Body of pancreas (tissue), 4 donors: ENCODE results near the gene MARS1. TPM values are rescaled to one million over a fixed set of nuclear protein-coding genes. Genes with fewer than 3 reads are reported as not detected.

ENCODE experiments used
- ATAC-seq: fragments of 150-250 bp; one replicate; pipeline ENCODE4 v1.9.1; 2016
- DNase-seq, 4 donors: peaks; one replicate each; pipeline ENCODE4 v3.0.0-alpha.2; 2019
- H3K27ac ChIP-seq, 4 donors: fragments of 200-600 bp; sonication (generic); 1 replicate in 3 of 4; 2 replicates in 1 of 4; pipeline versions ENCODE4 v1.5.1 to v1.6.1; 2016 to 2019; ENCODE audit warnings: mild to moderate bottlenecking in 1 of 4, mixed read lengths in 1 of 4, moderate library complexity in 1 of 4
- H3K27me3 ChIP-seq, 2 donors: fragments of 200-600 bp; sonication (generic); one replicate each; pipeline ENCODE4 v1.6.0; 2016; ENCODE audit warnings: mild to moderate bottlenecking in 1 of 2
- H3K36me3 ChIP-seq, 2 donors: fragments of 200-600 bp; sonication (generic); replicated peaks in 1 of 2; 2 replicates each; pipeline ENCODE4 v1.5.1; 2016; ENCODE audit warnings: low read depth in 2 of 2; ENCODE audit not compliant: insufficient read depth in 1 of 2
- H3K4me1 ChIP-seq: fragments of 200-600 bp; sonication (generic); one replicate; pipeline ENCODE4 v1.6.0; 2016
- H3K4me3 ChIP-seq, 2 donors: fragments of 200-600 bp; sonication (generic); 1 replicate in 1 of 2; 2 replicates in 1 of 2; pipeline ENCODE4 v1.5.1; 2016 to 2019
- H3K9me3 ChIP-seq, 3 donors: fragments of 200-600 bp; sonication (generic); 1 replicate in 2 of 3; 2 replicates in 1 of 3; pipeline ENCODE4 v1.5.1; 2016
- POLR2A ChIP-seq, 3 donors: fragments of 450-650 bp; IDR thresholded peaks; one replicate each; pipeline ENCODE4 v1.6.1; 2016; ENCODE audit warnings: antibody characterized with exemption in 3 of 3, mild to moderate bottlenecking in 2 of 3
- WGBS, 2 donors: methylation state at CpG; one replicate each; pipeline ENCODE4 v1.1.5; 2017; 5-methylcytosine and 5-hydroxymethylcytosine counted together
- intact Hi-C: fragments of 100-400 bp; cut with DNase I; formaldehyde crosslinking; loops from one replicate; pipeline ENCODE4 v1.15.1; 2023
- total RNA-seq, 2 donors: library from RNA; depleted of rRNA; stranded (reverse); fragments of >200 nt; gene quantifications; one replicate each; pipeline ENCODE4 v1.1.0, GENCODE V29; 2016
- TF ChIP-seq, protein P1 (sequence below), 7 experiments: fragments of 450-650 bp in 4 of 7; fragments of 200-600 bp in 3 of 7; sonication (generic) in 3 of 7; IDR thresholded peaks; one replicate each; pipeline ENCODE4 v1.5.1; 2016 to 2019; ENCODE audit warnings: antibody characterized with exemption in 7 of 7

MARS1 gene
- total RNA-seq, 2 donors from 2014 or later: 61.7 to 103 TPM

GRCh38 chr12:57444744-57445143 is 43.1 kb upstream of the MARS1 start:
- DNase-seq: no peak
- no peak overlapping the region for H3K27ac ChIP-seq
- no peaks in the 10 kb centered on the region for H3K4me1 ChIP-seq
- intact Hi-C loops: no loop called here
- H3K36me3 ChIP-seq: no peaks in the 10 kb centered on the region
- no peaks in the 10 kb centered on the region for H3K27me3 ChIP-seq
- H3K4me3 ChIP-seq: no peak overlapping the region
- ATAC-seq: no peak
- TF ChIP-seq, protein P1, sequence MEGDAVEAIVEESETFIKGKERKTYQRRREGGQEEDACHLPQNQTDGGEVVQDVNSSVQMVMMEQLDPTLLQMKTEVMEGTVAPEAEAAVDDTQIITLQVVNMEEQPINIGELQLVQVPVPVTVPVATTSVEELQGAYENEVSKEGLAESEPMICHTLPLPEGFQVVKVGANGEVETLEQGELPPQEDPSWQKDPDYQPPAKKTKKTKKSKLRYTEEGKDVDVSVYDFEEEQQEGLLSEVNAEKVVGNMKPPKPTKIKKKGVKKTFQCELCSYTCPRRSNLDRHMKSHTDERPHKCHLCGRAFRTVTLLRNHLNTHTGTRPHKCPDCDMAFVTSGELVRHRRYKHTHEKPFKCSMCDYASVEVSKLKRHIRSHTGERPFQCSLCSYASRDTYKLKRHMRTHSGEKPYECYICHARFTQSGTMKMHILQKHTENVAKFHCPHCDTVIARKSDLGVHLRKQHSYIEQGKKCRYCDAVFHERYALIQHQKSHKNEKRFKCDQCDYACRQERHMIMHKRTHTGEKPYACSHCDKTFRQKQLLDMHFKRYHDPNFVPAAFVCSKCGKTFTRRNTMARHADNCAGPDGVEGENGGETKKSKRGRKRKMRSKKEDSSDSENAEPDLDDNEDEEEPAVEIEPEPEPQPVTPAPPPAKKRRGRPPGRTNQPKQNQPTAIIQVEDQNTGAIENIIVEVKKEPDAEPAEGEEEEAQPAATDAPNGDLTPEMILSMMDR (IDR thresholded peaks at IDR 0.05): no peak
- H3K9me3 ChIP-seq: no peaks in the 10 kb centered on the region
- 68 to 87% methylated on average over 5 of the region's 5 CpGs for WGBS, 2 donors

DNA sequence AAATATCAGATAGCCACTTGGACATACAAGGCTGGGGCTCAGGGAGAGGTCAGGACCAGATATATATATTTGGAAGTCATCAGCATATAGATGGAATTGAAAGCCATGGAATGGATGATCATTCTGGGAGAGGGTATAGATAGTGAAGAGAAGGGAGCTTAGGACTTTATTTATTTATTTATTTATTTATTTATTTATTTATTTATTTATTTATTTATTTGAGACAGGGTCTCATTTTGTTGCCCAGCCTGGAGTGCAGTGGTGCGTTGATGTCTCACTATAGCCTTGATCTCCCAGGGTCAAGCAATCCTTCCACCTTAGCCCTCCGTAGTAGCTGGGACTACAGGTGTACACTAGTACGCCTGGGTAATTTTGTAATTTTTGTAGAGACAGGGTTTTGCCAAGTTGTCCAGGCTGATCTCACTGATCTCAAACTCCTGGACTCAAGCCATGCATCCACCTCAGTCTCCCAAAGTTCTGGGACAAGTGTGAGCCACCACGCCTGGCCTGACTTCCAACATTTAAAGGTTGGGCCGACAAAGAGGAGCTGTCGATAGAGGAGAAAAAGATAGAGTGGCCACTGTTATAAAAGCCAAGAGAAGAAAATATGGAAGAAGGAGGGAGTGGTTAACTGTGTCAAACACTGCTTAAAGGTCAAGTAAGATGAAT is 41.4 kb upstream of the MARS1 start:
- Histone ChIP-seq H3K36me3 (no peaks in the 10 kb centered on the region), H3K4me1 (peaks cover 5% of the 10 kb centered on the region), H3K27ac (no peak overlapping the region), H3K27me3 (no peaks in the 10 kb centered on the region), H3K9me3 (no peaks in the 10 kb centered on the region), H3K4me3 (no peak overlapping the region)
- WGBS, 2 donors: 91 to 94% methylated on average over 6 of the region's 6 CpGs
- no peak for ATAC-seq
- DNase-seq: no peak
- no peak for TF ChIP-seq POLR2A (IDR thresholded peaks at IDR 0.05)
- TF ChIP-seq, protein P1 (IDR thresholded peaks at IDR 0.05): no peak
- intact Hi-C loops: no loop called here

DNA sequence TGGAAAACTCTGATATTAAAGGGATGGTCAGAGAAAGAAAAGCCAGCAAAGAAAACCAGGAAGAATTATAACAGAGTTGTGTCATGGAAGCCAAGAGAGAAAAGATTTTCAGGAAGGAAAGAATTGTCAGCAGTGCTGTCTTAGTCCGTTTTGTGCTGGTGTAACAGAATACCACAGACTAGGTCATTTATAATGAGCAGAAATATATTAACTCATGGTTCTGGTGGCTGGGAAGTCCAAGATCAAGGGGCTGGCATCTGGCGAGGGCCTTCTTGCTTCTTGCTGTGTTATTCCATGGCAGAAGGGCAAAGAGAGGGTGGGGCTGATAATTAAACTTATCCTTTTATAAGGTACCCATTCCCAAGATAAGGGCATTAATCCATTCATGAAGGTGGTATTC is 39.2 kb upstream of the MARS1 start:
- TF ChIP-seq, protein P1 (IDR thresholded peaks at IDR 0.05): no peak
- no peak for TF ChIP-seq POLR2A (IDR thresholded peaks at IDR 0.05)

DNA sequence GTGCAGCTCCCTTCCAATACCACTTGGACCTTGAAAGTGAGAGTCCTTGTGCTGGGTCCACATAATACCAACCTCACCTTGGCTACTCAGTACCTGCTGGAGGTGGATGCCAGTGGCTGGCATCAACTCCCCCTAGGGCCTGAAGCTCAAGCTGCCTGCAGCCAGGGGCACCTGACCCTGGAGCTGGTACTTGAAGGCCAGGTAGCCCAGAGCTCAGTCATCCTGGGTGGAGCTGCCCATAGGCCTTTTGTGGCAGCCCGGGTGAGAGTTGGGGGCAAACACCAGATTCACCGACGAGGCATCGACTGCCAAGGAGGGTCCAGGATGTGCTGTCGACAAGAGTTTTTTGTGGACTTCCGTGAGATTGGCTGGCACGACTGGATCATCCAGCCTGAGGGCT is 38.5 kb upstream of the MARS1 start:
- ATAC-seq: no peak
- TF ChIP-seq, protein P1 (IDR thresholded peaks at IDR 0.05): no peak
- no peak for TF ChIP-seq POLR2A (IDR thresholded peaks at IDR 0.05)
- WGBS, 2 donors: 94% methylated on average over 7 of the region's 7 CpGs; no CpG with 5 or more reads in 1 of the 2 donors

More for the DNA sequence above, 39.2 kb upstream of the MARS1 start:
- Histone ChIP-seq H3K27ac (no peak overlapping the region), H3K4me1 (peaks cover 9% of the 10 kb centered on the region), H3K27me3 (no peaks in the 10 kb centered on the region), H3K9me3 (no peaks in the 10 kb centered on the region), H3K4me3 (no peak overlapping the region), H3K36me3 (no peaks in the 10 kb centered on the region)
- 60 to 80% methylated on average over 2 of the region's 2 CpGs for WGBS, 2 donors
- no peak for DNase-seq
- intact Hi-C loops: no loop called here
- ATAC-seq: no peak

GRCh38 chr12:57450057-57450456 is 37.8 kb upstream of the MARS1 start:
- ATAC-seq (no peak), DNase-seq (no peak)
- intact Hi-C loops: loop anchor here (5.0 kb wide), 1 partner anchor 148 kb away; no protein-coding TSS in a partner anchor
- Histone ChIP-seq H3K9me3 (no peaks in the 10 kb centered on the region), H3K4me3 (no peak overlapping the region), H3K36me3 (no peaks in the 10 kb centered on the region), H3K4me1 (peaks cover 9% of the 10 kb centered on the region), H3K27me3 (no peaks in the 10 kb centered on the region), H3K27ac (no peak overlapping the region)
- TF ChIP-seq POLR2A (IDR thresholded peaks at IDR 0.05): no peak
- TF ChIP-seq, protein P1 (IDR thresholded peaks at IDR 0.05): no peak
- 96 to 97% methylated on average over 3 of the region's 3 CpGs for WGBS, 2 donors

More for the DNA sequence above, 38.5 kb upstream of the MARS1 start:
- Histone ChIP-seq H3K9me3 (no peaks in the 10 kb centered on the region), H3K36me3 (no peaks in the 10 kb centered on the region), H3K27me3 (no peaks in the 10 kb centered on the region), H3K4me3 (no peak overlapping the region), H3K4me1 (peaks cover 9% of the 10 kb centered on the region), H3K27ac (no peak overlapping the region)
- no peak for DNase-seq
- intact Hi-C loops: no loop called here
